GM21423 (cell line): ENCODE results near the gene PDE3B.

Experiments used
- ATAC-seq: cut with Tn5 transposase; IDR thresholded peaks from one replicate; pipeline ENCODE4 v1.9.1; 2021; ENCODE audit warnings: mild to moderate bottlenecking, moderate library complexity; ENCODE audit not compliant: unreplicated experiment

PDE3B gene

GRCh38 chr11:14908214-14908880 lies 264.7 kb downstream of the PDE3B start:
- no peak for ATAC-seq

GRCh38 chr11:14914536-14914935 lies 270.9 kb downstream of the PDE3B start:
- ATAC-seq = no peak

GRCh38 chr11:14916403-14916802 lies 272.8 kb downstream of the PDE3B start:
- no peak for ATAC-seq
